Large intestine (tissue), 3 donors: ENCODE measurements around the gene EXOC4. TPM values are rescaled to one million over a fixed set of nuclear protein-coding genes. Genes with fewer than 3 reads are reported as not detected.
"Not testable (repeated sequence)": the region's sequence is repeated elsewhere in the genome, so short reads cannot be mapped to it uniquely, and the experiment has no call there.

Experiments
- DNase-seq, 2 donors: peaks; one replicate each; pipeline versions ENCODE4 v3.0.0 to v3.0.0-alpha.2; 2013
- H3K27ac ChIP-seq: one replicate; pipeline ENCODE4 v1.5.1; 2013; ENCODE audit warnings: low read length
- H3K27me3 ChIP-seq: 2 replicates; pipeline ENCODE4 v1.6.1; 2013; ENCODE audit warnings: low read length; ENCODE audit not compliant: control insufficient read depth, insufficient read depth
- H3K36me3 ChIP-seq: 2 replicates; pipeline ENCODE4 v1.6.1; 2013; ENCODE audit warnings: low read length; ENCODE audit not compliant: control insufficient read depth, insufficient read depth
- H3K4me1 ChIP-seq: one replicate; pipeline ENCODE4 v1.6.1; 2013; ENCODE audit warnings: low read length; ENCODE audit not compliant: control insufficient read depth, insufficient read depth
- H3K4me3 ChIP-seq: one replicate; pipeline ENCODE4 v1.5.1; 2013; ENCODE audit warnings: low read length
- H3K9me3 ChIP-seq: one replicate; pipeline ENCODE4 v1.6.1; 2013; ENCODE audit warnings: mild to moderate bottlenecking, low read depth, low read length, moderate library complexity; ENCODE audit not compliant: control insufficient read depth
- WGBS: methylation state at CpG from one replicate; pipeline ENCODE4 v1.1.5; 2013; ENCODE audit warnings: low lambda C conversion rate; ENCODE audit not compliant: insufficient coverage; 5-methylcytosine and 5-hydroxymethylcytosine counted together
- polyA plus RNA-seq: library from polyadenylated mRNA; unstranded; fragments of 120-200 nt; gene quantifications from one replicate; pipeline ENCODE4 v1.2.1, GENCODE V29; 2013

The EXOC4 gene
- polyA plus RNA-seq, 1 donor = 45.4 TPM

DNA sequence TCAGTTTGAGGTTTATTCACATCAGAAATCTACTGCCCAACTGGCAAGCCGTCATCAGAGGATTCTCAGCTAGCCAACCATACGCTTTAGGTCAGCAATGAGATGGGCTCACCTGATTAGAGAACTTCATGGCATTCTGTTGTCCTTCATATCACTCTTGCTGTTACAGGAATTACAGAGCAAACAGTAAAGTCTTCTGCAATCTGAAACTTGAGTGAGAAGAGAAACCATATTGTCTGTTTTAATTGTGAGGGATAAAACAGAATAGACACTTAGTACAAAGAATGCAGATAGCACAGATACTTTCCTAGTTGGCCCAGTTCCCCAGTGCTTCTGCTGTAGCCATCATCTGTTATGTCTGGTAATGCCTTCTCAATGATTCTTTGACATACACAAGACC lies 366.6 kb downstream of the EXOC4 start:
- Histone ChIP-seq H3K4me3 (no peak overlapping the region), H3K27me3 (no peaks in the 10 kb centered on the region), H3K36me3 (no peaks in the 10 kb centered on the region), H3K4me1 (no peaks in the 10 kb centered on the region), H3K9me3 (no peaks in the 10 kb centered on the region), H3K27ac (no peak overlapping the region)
- WGBS = no CpG with 5 or more reads among the region's 2 CpGs
- DNase-seq = no peak

- Histone ChIP-seq H3K4me3 (no peak overlapping the region), H3K4me1 (no peaks in the 10 kb centered on the region), H3K9me3 (no peaks in the 10 kb centered on the region), H3K36me3 (no peaks in the 10 kb centered on the region), H3K27me3 (no peaks in the 10 kb centered on the region), H3K27ac (no peak overlapping the region)
- DNase-seq = no peak
- no CpG with 5 or more reads among the region's 1 CpG for WGBS
These were observed 370.8 kb downstream of the EXOC4 start for GRCh38 chr7:133623721-133624120.

DNA sequence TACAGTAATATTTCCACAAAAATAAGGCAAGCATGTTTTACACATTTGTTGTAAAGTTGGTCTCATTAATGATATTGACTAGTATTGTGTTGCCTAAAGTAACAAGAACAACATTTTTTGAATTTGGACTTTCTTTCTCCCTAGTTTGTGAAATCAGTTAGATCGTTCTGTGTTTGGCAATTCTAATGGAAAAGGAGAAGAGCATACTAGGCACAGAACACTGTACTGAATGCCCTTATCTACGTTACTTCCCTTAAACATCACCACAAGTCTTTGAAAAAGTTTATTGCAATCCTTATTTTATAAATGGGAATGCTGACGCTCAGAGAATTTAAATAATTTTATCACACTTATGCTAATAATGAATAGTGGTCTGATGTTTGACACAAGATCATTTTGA lies 372.2 kb downstream of the EXOC4 start:
- WGBS = 100% methylated on average over 3 of the region's 3 CpGs
- Histone ChIP-seq H3K4me3 (no peak overlapping the region), H3K4me1 (no peaks in the 10 kb centered on the region), H3K27me3 (no peaks in the 10 kb centered on the region), H3K9me3 (no peaks in the 10 kb centered on the region), H3K27ac (no peak overlapping the region), H3K36me3 (no peaks in the 10 kb centered on the region)
- DNase-seq = no peak

- no peak overlapping the region for H3K27ac ChIP-seq
- 90% methylated on average over 2 of the region's 5 CpGs for WGBS
- no peak overlapping the region for H3K4me3 ChIP-seq
- DNase-seq = no peak
- no peaks in the 10 kb centered on the region for H3K4me1 ChIP-seq
- no peaks in the 10 kb centered on the region for H3K27me3 ChIP-seq
- peaks cover 4% of the 10 kb centered on the region for H3K36me3 ChIP-seq
- H3K9me3 ChIP-seq = no peaks in the 10 kb centered on the region
These were observed 376.8 kb downstream of the EXOC4 start for GRCh38 chr7:133629701-133630100.

GRCh38 chr7:133633055-133633454 lies 380.2 kb downstream of the EXOC4 start:
- no peak for DNase-seq
- peaks cover 4% of the 10 kb centered on the region for H3K36me3 ChIP-seq
- no peaks in the 10 kb centered on the region for H3K9me3 ChIP-seq
- H3K27ac ChIP-seq = no peak overlapping the region
- no peaks in the 10 kb centered on the region for H3K27me3 ChIP-seq
- no peak overlapping the region for H3K4me3 ChIP-seq
- H3K4me1 ChIP-seq = no peaks in the 10 kb centered on the region
- no CpG with 5 or more reads among the region's 2 CpGs for WGBS

DNA sequence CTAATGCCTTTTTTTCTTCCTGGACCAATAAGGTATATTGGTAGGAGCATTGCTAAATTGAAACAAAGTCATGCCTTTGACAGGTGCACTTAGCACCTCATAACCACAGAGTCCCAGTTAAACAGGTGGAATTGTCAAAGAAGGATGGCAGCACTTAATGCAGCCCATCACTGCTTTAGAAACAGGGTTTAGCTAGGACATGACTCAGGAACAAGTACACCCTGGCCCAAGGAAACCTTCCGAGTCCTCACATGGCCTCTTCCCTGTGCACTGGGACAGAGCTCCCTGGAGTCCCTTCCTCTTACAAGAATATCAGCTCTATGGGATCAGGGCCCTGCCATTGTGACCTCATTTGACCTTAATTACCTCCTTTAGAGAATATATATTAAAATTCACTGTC lies 382.7 kb downstream of the EXOC4 start:
- Histone ChIP-seq H3K27me3 (no peaks in the 10 kb centered on the region), H3K27ac (no peak overlapping the region), H3K36me3 (no peaks in the 10 kb centered on the region), H3K9me3 (no peaks in the 10 kb centered on the region), H3K4me1 (no peaks in the 10 kb centered on the region), H3K4me3 (no peak overlapping the region)
- no peak for DNase-seq
- no CpG with 5 or more reads among the region's 1 CpG for whole genome bisulfite sequencing

GRCh38 chr7:133638857-133639256 lies 386.0 kb downstream of the EXOC4 start:
- H3K9me3 ChIP-seq = no peaks in the 10 kb centered on the region
- no peak for DNase-seq
- H3K4me1 ChIP-seq = no peaks in the 10 kb centered on the region
- H3K36me3 ChIP-seq = no peaks in the 10 kb centered on the region
- no peak overlapping the region for H3K4me3 ChIP-seq
- H3K27ac ChIP-seq = no peak overlapping the region
- no peaks in the 10 kb centered on the region for H3K27me3 ChIP-seq
- 100% methylated on average over 2 of the region's 5 CpGs for WGBS

- Histone ChIP-seq H3K4me1 (no peaks in the 10 kb centered on the region), H3K27ac (no peak overlapping the region), H3K4me3 (no peak overlapping the region), H3K36me3 (no peaks in the 10 kb centered on the region), H3K9me3 (no peaks in the 10 kb centered on the region), H3K27me3 (no peaks in the 10 kb centered on the region)
- DNase-seq = no peak
- WGBS = no CpG with 5 or more reads among the region's 2 CpGs
These were observed 388.6 kb downstream of the EXOC4 start for GRCh38 chr7:133641436-133641835.

GRCh38 chr7:133642907-133643306 lies 390.0 kb downstream of the EXOC4 start:
- no peak overlapping the region for H3K4me3 ChIP-seq
- H3K36me3 ChIP-seq = no peaks in the 10 kb centered on the region
- no peak overlapping the region for H3K27ac ChIP-seq
- peaks cover 3% of the 10 kb centered on the region for H3K4me1 ChIP-seq
- DNase-seq = no peak
- 100% methylated on average over 1 of the region's 2 CpGs for WGBS
- H3K27me3 ChIP-seq = no peaks in the 10 kb centered on the region
- H3K9me3 ChIP-seq = no peaks in the 10 kb centered on the region

DNA sequence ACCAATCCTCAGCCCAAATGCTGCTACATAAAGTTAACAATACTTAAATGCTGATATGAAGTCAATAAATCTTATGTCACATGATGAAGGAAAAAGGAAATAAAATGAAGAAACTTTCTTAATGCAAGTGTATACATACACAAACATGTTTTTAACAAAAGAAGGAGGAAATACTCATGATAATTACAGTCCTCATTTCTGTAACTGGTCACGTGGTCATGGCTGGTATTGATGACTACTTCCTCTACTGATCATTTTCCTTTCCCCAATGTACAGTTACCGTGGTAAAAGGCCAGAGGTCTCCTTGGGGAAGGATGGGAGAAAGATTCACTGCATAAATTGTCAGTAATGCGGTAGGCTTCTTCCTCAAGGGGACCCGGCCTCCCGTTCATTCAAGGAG lies 390.8 kb downstream of the EXOC4 start:
- H3K4me3 ChIP-seq, H3K9me3 ChIP-seq, H3K36me3 ChIP-seq, DNase-seq, H3K4me1 ChIP-seq, H3K27me3 ChIP-seq, H3K27ac ChIP-seq: not testable (repeated sequence)
- WGBS = no CpG with 5 or more reads among the region's 5 CpGs

GRCh38 chr7:133645884-133646391 lies 393.1 kb downstream of the EXOC4 start:
- peak in 1 of 2 donors; percentile 30 for DNase-seq
- H3K9me3 ChIP-seq = no peaks in the 10 kb centered on the region
- H3K27ac ChIP-seq = no peak overlapping the region
- H3K4me3 ChIP-seq = no peak overlapping the region
- no peaks in the 10 kb centered on the region for H3K36me3 ChIP-seq
- WGBS = no CpG with 5 or more reads among the region's 2 CpGs
- peaks cover 10% of the 10 kb centered on the region for H3K4me1 ChIP-seq
- no peaks in the 10 kb centered on the region for H3K27me3 ChIP-seq
